Eye (tissue), 1 donor: Measurements from ENCODE around the gene ZNF521.

Source experiments
- DNase-seq: peaks from one replicate; pipeline ENCODE4 v3.0.0-alpha.2; 2015

The ZNF521 gene

GRCh38 chr18:25335062-25335461 is 16.9 kb downstream of the ZNF521 start:
- DNase-seq = no peak

GRCh38 chr18:25334588-25334987 is 17.4 kb downstream of the ZNF521 start:
- DNase-seq = no peak

- no peak for DNase-seq
These were observed 20.0 kb downstream of the ZNF521 start for GRCh38 chr18:25332002-25332401.

GRCh38 chr18:25329783-25330182 is 22.2 kb downstream of the ZNF521 start:
- DNase-seq = no peak

GRCh38 chr18:25327584-25327983 is 24.4 kb downstream of the ZNF521 start:
- DNase-seq = no peak

GRCh38 chr18:25326361-25326952 is 25.5 kb downstream of the ZNF521 start:
- no peak for DNase-seq

- DNase-seq = no peak
These were observed 29.2 kb downstream of the ZNF521 start for GRCh38 chr18:25322806-25323205.

- DNase-seq = no peak
These were observed 35.5 kb downstream of the ZNF521 start for GRCh38 chr18:25316381-25317018.

GRCh38 chr18:25314838-25315190 is 37.2 kb downstream of the ZNF521 start:
- no peak for DNase-seq

- DNase-seq = no peak
These were observed 37.7 kb downstream of the ZNF521 start for GRCh38 chr18:25314151-25314837.

GRCh38 chr18:25313268-25313667 is 38.7 kb downstream of the ZNF521 start:
- DNase-seq = no peak

- DNase-seq = no peak
These were observed 41.9 kb downstream of the ZNF521 start for GRCh38 chr18:25310045-25310444.

- no peak for DNase-seq
These were observed 43.6 kb downstream of the ZNF521 start for GRCh38 chr18:25308381-25308780.

GRCh38 chr18:25307192-25307591 is 44.8 kb downstream of the ZNF521 start:
- no peak for DNase-seq

GRCh38 chr18:25306671-25307070 is 45.3 kb downstream of the ZNF521 start:
- no peak for DNase-seq

- DNase-seq = no peak
These were observed 46.4 kb downstream of the ZNF521 start for GRCh38 chr18:25305584-25305983.

- no peak for DNase-seq
These were observed 51.5 kb downstream of the ZNF521 start for GRCh38 chr18:25300492-25300891.

GRCh38 chr18:25299426-25300300 is 52.3 kb downstream of the ZNF521 start:
- DNase-seq = no peak

GRCh38 chr18:25298853-25299274 is 53.1 kb downstream of the ZNF521 start:
- no peak for DNase-seq

- DNase-seq = no peak
These were observed 56.3 kb downstream of the ZNF521 start for GRCh38 chr18:25295624-25296138.

- DNase-seq = no peak
These were observed 60.8 kb downstream of the ZNF521 start for GRCh38 chr18:25291150-25291549.

- DNase-seq = peak; percentile 73
These were observed 62.9 kb downstream of the ZNF521 start for GRCh38 chr18:25289001-25289631.
